ENCODE data around the gene VSNL1. TPM values are rescaled to one million over a fixed set of nuclear protein-coding genes. Genes with fewer than 3 reads are reported as not detected.

Gene VSNL1
- total RNA-seq, 2 experiments from 2014 or later = not detected

- Mint-ChIP-seq H3K4me3 (no peak overlapping the region), H3K27me3 (peaks cover 15% of the 10 kb centered on the region), H3K27ac (no peak overlapping the region), H3K36me3 (no peaks in the 10 kb centered on the region), H3K4me1 (no peaks in the 10 kb centered on the region), H3K9me3 (no peaks in the 10 kb centered on the region)
- POLR2A ChIA-PET = no interaction called here
- ATAC-seq (ENCODE audit: low read depth) = no peak
- DNase-seq = no peak
Observed at GRCh38 chr2:17599617-17600016, 59.1 kb downstream of the VSNL1 start.

- POLR2A ChIA-PET = no interaction called here
- no peak overlapping the region for H3K27ac Mint-ChIP-seq
- H3K4me1 Mint-ChIP-seq = no peaks in the 10 kb centered on the region
- ATAC-seq (ENCODE audit: low read depth) (no peak), DNase-seq (no peak)
- H3K36me3 Mint-ChIP-seq = no peaks in the 10 kb centered on the region
- H3K4me3 Mint-ChIP-seq = no peak overlapping the region
- H3K27me3 Mint-ChIP-seq = peaks cover 11% of the 10 kb centered on the region
- H3K9me3 Mint-ChIP-seq = no peaks in the 10 kb centered on the region
Observed at GRCh38 chr2:17600556-17601204, 60.2 kb downstream of the VSNL1 start.

- Mint-ChIP-seq H3K27ac (no peak overlapping the region), H3K9me3 (no peaks in the 10 kb centered on the region), H3K4me1 (no peaks in the 10 kb centered on the region), H3K36me3 (no peaks in the 10 kb centered on the region), H3K4me3 (no peak overlapping the region), H3K27me3 (peaks cover under 1% of the 10 kb centered on the region)
- DNase-seq (no peak), ATAC-seq (ENCODE audit: low read depth) (no peak)
- POLR2A ChIA-PET = no interaction called here
Observed at GRCh38 chr2:17604050-17604449, 63.6 kb downstream of the VSNL1 start.

GRCh38 chr2:17605696-17606095, 65.2 kb downstream of the VSNL1 start:
- Mint-ChIP-seq H3K36me3 (no peaks in the 10 kb centered on the region), H3K9me3 (no peaks in the 10 kb centered on the region), H3K4me3 (no peak overlapping the region), H3K27ac (no peak overlapping the region), H3K4me1 (no peaks in the 10 kb centered on the region), H3K27me3 (peaks cover 7% of the 10 kb centered on the region)
- no peak for ATAC-seq (ENCODE audit: low read depth)
- POLR2A ChIA-PET = no interaction called here
- no peak for DNase-seq

GRCh38 chr2:17606851-17607250, 66.4 kb downstream of the VSNL1 start:
- ATAC-seq (ENCODE audit: low read depth) (no peak), DNase-seq (no peak)
- H3K4me3 Mint-ChIP-seq = no peak overlapping the region
- no peaks in the 10 kb centered on the region for H3K9me3 Mint-ChIP-seq
- no peak overlapping the region for H3K27ac Mint-ChIP-seq
- POLR2A ChIA-PET = no interaction called here
- no peaks in the 10 kb centered on the region for H3K4me1 Mint-ChIP-seq
- peaks cover 7% of the 10 kb centered on the region for H3K27me3 Mint-ChIP-seq
- no peaks in the 10 kb centered on the region for H3K36me3 Mint-ChIP-seq

- DNase-seq (no peak), ATAC-seq (ENCODE audit: low read depth) (no peak)
- Mint-ChIP-seq H3K36me3 (no peaks in the 10 kb centered on the region), H3K9me3 (no peaks in the 10 kb centered on the region), H3K27ac (no peak overlapping the region), H3K27me3 (peaks cover 7% of the 10 kb centered on the region), H3K4me1 (no peaks in the 10 kb centered on the region), H3K4me3 (no peak overlapping the region)
- POLR2A ChIA-PET = no interaction called here
Observed at GRCh38 chr2:17607379-17607778, 66.9 kb downstream of the VSNL1 start.

DNA sequence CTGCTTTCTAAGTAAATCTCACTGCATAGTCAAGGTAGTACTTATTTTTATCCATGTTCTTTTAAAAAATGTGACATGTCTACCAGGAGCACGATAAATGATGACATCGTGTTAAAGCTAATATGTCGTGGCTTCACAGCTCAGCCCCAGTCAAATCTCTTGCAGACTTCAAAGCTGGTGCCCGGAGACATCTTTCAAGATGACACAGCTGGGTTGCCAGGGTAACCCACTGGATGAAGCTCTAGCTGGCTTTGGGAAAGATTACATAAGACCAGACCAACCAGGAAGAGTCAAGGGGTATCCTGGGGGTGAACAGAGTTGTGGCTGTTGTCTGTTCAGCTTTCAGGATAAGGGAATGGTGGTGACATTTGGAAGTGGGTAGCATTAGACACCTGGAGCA, 67.8 kb downstream of the VSNL1 start:
- POLR2A ChIA-PET = no interaction called here
- Mint-ChIP-seq H3K27ac (no peak overlapping the region), H3K4me3 (no peak overlapping the region), H3K36me3 (no peaks in the 10 kb centered on the region), H3K4me1 (no peaks in the 10 kb centered on the region), H3K9me3 (no peaks in the 10 kb centered on the region), H3K27me3 (peaks cover 11% of the 10 kb centered on the region)
- ATAC-seq (ENCODE audit: low read depth) (no peak), DNase-seq (no peak)

DNA sequence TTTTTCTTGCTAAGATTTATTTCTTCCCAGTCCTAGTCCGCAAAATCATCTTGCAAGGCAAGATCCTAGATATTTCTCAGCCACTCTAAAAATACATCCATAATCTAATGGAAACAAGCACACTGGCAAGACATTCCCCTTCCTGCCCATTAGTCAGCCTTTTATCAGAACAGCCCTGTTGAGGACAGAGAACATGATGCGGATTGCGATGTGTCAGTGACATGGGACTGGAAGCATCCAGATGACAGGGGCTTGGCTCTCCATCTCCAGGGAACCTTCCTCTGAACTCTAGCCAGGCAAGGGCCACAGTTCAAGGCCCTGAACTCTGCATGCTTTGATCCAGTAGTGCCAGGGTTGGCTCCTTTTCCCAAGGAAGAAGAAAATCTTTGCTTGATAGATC, 70.0 kb downstream of the VSNL1 start:
- H3K36me3 Mint-ChIP-seq = no peaks in the 10 kb centered on the region
- DNase-seq (no peak), ATAC-seq (ENCODE audit: low read depth) (no peak)
- POLR2A ChIA-PET = no interaction called here
- H3K9me3 Mint-ChIP-seq = no peaks in the 10 kb centered on the region
- peaks cover under 1% of the 10 kb centered on the region for H3K4me1 Mint-ChIP-seq
- H3K27me3 Mint-ChIP-seq = peaks cover 12% of the 10 kb centered on the region
- H3K4me3 Mint-ChIP-seq = no peak overlapping the region
- H3K27ac Mint-ChIP-seq = no peak overlapping the region

DNA sequence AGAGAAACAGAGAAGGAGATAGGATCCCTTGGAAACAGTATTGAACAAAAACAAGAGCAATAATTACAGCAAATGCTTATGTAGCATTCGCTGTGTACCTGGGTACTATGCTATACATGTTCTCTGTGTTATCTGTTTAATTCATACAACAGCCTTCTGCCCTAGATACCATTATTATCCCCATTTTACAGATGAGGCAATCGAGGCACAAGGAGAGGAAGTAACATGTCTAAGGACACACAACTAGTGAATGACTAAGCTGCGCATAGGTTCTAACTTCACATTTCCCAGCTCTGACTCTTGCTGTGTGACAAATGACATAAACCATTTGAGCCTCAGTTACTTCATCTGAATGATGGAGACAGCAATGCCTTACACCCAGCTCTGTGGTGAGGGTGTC, 70.5 kb downstream of the VSNL1 start:
- POLR2A ChIA-PET = no interaction called here
- H3K36me3 Mint-ChIP-seq = no peaks in the 10 kb centered on the region

GRCh38 chr2:17614174-17614930, 73.9 kb downstream of the VSNL1 start:
- Mint-ChIP-seq H3K36me3 (no peaks in the 10 kb centered on the region), H3K27me3 (peaks cover 12% of the 10 kb centered on the region), H3K4me3 (no peak overlapping the region), H3K9me3 (no peaks in the 10 kb centered on the region), H3K27ac (no peak overlapping the region), H3K4me1 (peaks cover 3% of the 10 kb centered on the region)
- ATAC-seq (ENCODE audit: low read depth) = no peak
- no peak for DNase-seq
- POLR2A ChIA-PET = no interaction called here

More for the DNA sequence above, 70.5 kb downstream of the VSNL1 start:
- Mint-ChIP-seq H3K9me3 (no peaks in the 10 kb centered on the region), H3K4me1 (peaks cover 3% of the 10 kb centered on the region), H3K4me3 (no peak overlapping the region), H3K27me3 (peaks cover 12% of the 10 kb centered on the region), H3K27ac (no peak overlapping the region)
- ATAC-seq (ENCODE audit: low read depth) (no peak), DNase-seq (no peak)

DNA sequence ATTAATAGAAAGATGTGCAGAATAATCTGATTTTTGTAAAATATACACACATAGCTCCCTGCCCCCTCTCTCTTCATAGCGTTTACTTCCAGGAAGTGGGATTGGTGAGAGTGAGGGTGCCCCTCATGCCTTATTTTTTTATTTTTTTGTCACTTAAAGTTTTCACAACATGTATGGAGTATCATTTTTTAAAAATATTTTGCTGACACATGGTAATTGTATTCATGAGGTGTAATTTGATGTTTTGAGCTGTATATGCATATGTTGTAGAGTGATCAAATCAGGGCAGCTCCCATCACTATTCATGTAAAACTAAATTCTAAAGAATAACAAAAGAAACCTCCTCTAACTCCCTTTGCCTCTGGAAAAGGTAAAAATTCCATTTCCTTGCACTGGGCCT, 74.7 kb downstream of the VSNL1 start:
- no peak for DNase-seq
- POLR2A ChIA-PET = no interaction called here
- H3K27me3 Mint-ChIP-seq = peaks cover 8% of the 10 kb centered on the region
- peaks cover 3% of the 10 kb centered on the region for H3K4me1 Mint-ChIP-seq
- no peak overlapping the region for H3K27ac Mint-ChIP-seq
- no peaks in the 10 kb centered on the region for H3K9me3 Mint-ChIP-seq
- H3K4me3 Mint-ChIP-seq = no peak overlapping the region
- no peaks in the 10 kb centered on the region for H3K36me3 Mint-ChIP-seq
- ATAC-seq (ENCODE audit: low read depth) = no peak

DNA sequence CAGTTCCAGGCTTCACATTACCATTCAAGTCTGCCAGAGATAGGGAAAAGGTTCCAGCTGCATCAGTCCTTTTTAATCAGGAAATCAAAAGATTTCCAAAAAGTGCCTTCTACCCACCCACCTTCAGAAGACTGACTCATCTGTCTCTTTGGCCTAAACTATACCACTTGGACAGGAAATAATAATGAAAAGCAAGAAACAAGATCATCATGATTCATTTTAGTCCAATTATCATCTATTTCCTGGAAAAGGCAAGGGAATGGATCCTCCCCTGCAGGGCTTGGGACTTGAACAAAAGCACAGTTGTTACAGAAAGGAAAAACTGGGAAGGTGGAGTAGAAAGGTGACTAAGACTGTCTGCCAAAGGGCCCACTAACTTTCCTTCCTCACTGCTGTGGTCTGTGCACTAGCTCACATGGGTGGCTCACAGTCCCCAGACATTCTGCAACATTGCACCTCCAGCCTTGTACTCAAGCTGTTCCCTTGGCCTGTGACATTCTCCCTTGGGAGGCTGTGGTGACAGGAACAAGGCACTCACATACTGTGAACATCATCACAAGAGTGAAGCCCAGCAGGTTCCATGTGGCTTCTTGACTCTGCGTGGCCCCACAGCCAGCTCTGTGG, 75.3 kb downstream of the VSNL1 start:
- no peak for ATAC-seq (ENCODE audit: low read depth)
- Mint-ChIP-seq H3K4me3 (no peak overlapping the region), H3K36me3 (no peaks in the 10 kb centered on the region), H3K4me1 (peaks cover 3% of the 10 kb centered on the region), H3K27me3 (peaks cover 5% of the 10 kb centered on the region), H3K9me3 (no peaks in the 10 kb centered on the region), H3K27ac (no peak overlapping the region)
- POLR2A ChIA-PET = no interaction called here
- DNase-seq = no peak

GRCh38 chr2:17616405-17616804, 75.9 kb downstream of the VSNL1 start:
- Mint-ChIP-seq H3K4me3 (no peak overlapping the region), H3K27me3 (peaks cover 5% of the 10 kb centered on the region), H3K9me3 (no peaks in the 10 kb centered on the region), H3K4me1 (peaks cover 3% of the 10 kb centered on the region), H3K27ac (no peak overlapping the region), H3K36me3 (no peaks in the 10 kb centered on the region)
- DNase-seq (no peak), ATAC-seq (ENCODE audit: low read depth) (no peak)
- POLR2A ChIA-PET = no interaction called here

- Mint-ChIP-seq H3K27ac (no peak overlapping the region), H3K36me3 (no peaks in the 10 kb centered on the region), H3K9me3 (no peaks in the 10 kb centered on the region), H3K4me3 (no peak overlapping the region), H3K4me1 (peaks cover 3% of the 10 kb centered on the region), H3K27me3 (peaks cover 11% of the 10 kb centered on the region)
- ATAC-seq (ENCODE audit: low read depth) (no peak), DNase-seq (no peak)
- POLR2A ChIA-PET = no interaction called here
Observed at GRCh38 chr2:17617516-17617915, 77.0 kb downstream of the VSNL1 start.
